Fibroblast of lung (primary cell): ENCODE results near the gene TMEM62.

Experiments
- EZH2 ChIP-seq: IDR thresholded peaks from 2 replicates; pipeline ENCODE4 v1.5.1; 2012; ENCODE audit warnings: low read length, control low read depth, mild to moderate bottlenecking; ENCODE audit errors: missing control alignments
- TF ChIP-seq, protein P1 (sequence below), 2 donors: IDR thresholded peaks in 1 of 2; conservative IDR thresholded peaks in 1 of 2; 1 replicate in 1 of 2; 2 replicates in 1 of 2; pipeline ENCODE4 v1.5.1; 2011 to 2012; ENCODE audit warnings: low read length in 2 of 2, control low read depth in 1 of 2, inconsistent platforms in 1 of 2, low read depth in 1 of 2, mild to moderate bottlenecking in 1 of 2

GRCh38 chr15:43215961-43216360 lies 82.6 kb downstream of the TMEM62 start:
- TF ChIP-seq, protein P1, sequence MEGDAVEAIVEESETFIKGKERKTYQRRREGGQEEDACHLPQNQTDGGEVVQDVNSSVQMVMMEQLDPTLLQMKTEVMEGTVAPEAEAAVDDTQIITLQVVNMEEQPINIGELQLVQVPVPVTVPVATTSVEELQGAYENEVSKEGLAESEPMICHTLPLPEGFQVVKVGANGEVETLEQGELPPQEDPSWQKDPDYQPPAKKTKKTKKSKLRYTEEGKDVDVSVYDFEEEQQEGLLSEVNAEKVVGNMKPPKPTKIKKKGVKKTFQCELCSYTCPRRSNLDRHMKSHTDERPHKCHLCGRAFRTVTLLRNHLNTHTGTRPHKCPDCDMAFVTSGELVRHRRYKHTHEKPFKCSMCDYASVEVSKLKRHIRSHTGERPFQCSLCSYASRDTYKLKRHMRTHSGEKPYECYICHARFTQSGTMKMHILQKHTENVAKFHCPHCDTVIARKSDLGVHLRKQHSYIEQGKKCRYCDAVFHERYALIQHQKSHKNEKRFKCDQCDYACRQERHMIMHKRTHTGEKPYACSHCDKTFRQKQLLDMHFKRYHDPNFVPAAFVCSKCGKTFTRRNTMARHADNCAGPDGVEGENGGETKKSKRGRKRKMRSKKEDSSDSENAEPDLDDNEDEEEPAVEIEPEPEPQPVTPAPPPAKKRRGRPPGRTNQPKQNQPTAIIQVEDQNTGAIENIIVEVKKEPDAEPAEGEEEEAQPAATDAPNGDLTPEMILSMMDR (conservative IDR thresholded peaks at IDR 0.05 in 1 of 2, IDR thresholded peaks at IDR 0.05 in 1 of 2; ENCODE audit: low read depth in 1 of 2, low read length in 2 of 2) = no peak
- no peak for TF ChIP-seq EZH2
